ENCODE measurements around the gene FBH1. TPM values are rescaled to one million over a fixed set of nuclear protein-coding genes. Genes with fewer than 3 reads are reported as not detected.

FBH1 gene
- total and polyA plus RNA-seq, 10 of the 15 experiments (the other 5 are each of a cell fraction or from before 2014, with no cell fraction given) = 6.1 to 67.6 (median 47.2) TPM

DNA sequence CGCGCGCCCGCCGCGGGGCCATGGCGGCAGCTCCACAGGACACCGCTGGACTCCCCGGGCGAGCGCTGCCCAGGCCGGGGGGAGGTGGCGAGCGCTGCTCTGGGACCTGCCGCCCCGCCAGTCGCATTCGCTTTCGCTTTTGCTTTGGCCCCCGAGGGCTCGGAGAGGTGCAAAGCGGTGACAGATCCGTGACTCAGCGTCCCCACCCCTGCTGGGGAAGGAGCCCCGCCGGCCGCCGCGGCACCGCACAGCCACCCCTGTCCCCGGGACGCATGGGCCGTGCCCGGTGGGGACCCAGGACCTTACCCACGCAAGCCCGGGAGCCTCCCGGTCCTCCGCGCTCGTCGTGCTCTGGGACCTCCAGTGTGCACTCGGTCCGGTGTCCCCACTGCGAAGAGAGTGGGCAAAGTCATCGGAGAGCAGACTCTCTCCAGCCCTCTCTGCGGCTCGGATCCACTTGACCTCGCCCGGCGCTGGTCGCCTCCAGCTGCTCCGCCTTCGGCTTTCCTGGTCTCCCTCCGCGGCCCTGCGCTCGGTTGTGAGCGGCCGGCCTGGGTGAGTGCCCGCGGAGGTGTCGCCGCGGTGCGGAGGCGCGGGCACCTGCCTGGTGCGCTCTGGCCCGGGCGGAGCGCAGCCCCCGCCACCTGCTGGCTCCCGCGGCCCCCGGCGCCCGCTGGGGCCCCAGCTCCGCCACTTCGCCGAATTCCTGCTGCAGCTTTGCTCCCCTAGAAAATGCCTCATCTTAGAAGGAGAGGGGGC is 87.6 kb downstream of the FBH1 start, which contains the start of gene IL15RA (continued):
- TF ChIP-seq, protein P1, sequence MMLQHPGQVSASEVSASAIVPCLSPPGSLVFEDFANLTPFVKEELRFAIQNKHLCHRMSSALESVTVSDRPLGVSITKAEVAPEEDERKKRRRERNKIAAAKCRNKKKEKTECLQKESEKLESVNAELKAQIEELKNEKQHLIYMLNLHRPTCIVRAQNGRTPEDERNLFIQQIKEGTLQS (IDR thresholded peaks at IDR 0.05; ENCODE audit: borderline replicate concordance, extremely low read depth, low read depth, low read length) = no peak
- TF ChIP-seq POU2F2 (IDR thresholded peaks at IDR 0.05; ENCODE audit: borderline replicate concordance, low read depth, low read length) (no peak), EGR1 (IDR thresholded peaks at IDR 0.05; ENCODE audit: borderline replicate concordance in 1 of 2, low read depth in 2 of 2, low read length in 2 of 2) (no peak; a peak in 1 of 3 replicates), NR2C2 (IDR thresholded peaks at IDR 0.05; ENCODE audit: borderline replicate concordance, control insufficient read depth, insufficient read length, low read depth) (no peak), ZNF24 (IDR thresholded peaks at IDR 0.05) (no peak), MEF2B (IDR thresholded peaks at IDR 0.05; ENCODE audit: partially characterized antibody, poor library complexity, severe bottlenecking) (no peak), ZSCAN29 (IDR thresholded peaks at IDR 0.05) (no peak), NR2C1 (IDR thresholded peaks at IDR 0.05) (0 out of 2 replicates have a peak, but pooled peaks have one; percentile 0), SUPT20H (IDR thresholded peaks at IDR 0.05; ENCODE audit: borderline replicate concordance, control insufficient read depth, low read depth, low read length) (no peak), PML (IDR thresholded peaks at IDR 0.05; ENCODE audit: low read length) (no peak; the same call in 1 of the 2 replicates), ZNF207 (IDR thresholded peaks at IDR 0.05; ENCODE audit: borderline replicate concordance) (no peak), CHD2 (IDR thresholded peaks at IDR 0.05; ENCODE audit: borderline replicate concordance, low read depth, low read length) (no peak), NR2F1 (conservative IDR thresholded peaks at IDR 0.05) (no peak), NFYB (IDR thresholded peaks at IDR 0.05; ENCODE audit: insufficient read depth, low read depth, low read length) (no peak), EED (IDR thresholded peaks at IDR 0.05; ENCODE audit: low read depth) (no peak; the same call in 1 of the 2 replicates)
- TF ChIP-seq, protein P2, sequence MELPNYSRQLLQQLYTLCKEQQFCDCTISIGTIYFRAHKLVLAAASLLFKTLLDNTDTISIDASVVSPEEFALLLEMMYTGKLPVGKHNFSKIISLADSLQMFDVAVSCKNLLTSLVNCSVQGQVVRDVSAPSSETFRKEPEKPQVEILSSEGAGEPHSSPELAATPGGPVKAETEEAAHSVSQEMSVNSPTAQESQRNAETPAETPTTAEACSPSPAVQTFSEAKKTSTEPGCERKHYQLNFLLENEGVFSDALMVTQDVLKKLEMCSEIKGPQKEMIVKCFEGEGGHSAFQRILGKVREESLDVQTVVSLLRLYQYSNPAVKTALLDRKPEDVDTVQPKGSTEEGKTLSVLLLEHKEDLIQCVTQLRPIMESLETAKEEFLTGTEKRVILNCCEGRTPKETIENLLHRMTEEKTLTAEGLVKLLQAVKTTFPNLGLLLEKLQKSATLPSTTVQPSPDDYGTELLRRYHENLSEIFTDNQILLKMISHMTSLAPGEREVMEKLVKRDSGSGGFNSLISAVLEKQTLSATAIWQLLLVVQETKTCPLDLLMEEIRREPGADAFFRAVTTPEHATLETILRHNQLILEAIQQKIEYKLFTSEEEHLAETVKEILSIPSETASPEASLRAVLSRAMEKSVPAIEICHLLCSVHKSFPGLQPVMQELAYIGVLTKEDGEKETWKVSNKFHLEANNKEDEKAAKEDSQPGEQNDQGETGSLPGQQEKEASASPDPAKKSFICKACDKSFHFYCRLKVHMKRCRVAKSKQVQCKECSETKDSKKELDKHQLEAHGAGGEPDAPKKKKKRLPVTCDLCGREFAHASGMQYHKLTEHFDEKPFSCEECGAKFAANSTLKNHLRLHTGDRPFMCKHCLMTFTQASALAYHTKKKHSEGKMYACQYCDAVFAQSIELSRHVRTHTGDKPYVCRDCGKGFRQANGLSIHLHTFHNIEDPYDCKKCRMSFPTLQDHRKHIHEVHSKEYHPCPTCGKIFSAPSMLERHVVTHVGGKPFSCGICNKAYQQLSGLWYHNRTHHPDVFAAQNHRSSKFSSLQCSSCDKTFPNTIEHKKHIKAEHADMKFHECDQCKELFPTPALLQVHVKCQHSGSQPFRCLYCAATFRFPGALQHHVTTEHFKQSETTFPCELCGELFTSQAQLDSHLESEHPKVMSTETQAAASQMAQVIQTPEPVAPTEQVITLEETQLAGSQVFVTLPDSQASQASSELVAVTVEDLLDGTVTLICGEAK (IDR thresholded peaks at IDR 0.05; ENCODE audit: borderline replicate concordance) = no peak
- TF ChIP-seq, protein P3, sequence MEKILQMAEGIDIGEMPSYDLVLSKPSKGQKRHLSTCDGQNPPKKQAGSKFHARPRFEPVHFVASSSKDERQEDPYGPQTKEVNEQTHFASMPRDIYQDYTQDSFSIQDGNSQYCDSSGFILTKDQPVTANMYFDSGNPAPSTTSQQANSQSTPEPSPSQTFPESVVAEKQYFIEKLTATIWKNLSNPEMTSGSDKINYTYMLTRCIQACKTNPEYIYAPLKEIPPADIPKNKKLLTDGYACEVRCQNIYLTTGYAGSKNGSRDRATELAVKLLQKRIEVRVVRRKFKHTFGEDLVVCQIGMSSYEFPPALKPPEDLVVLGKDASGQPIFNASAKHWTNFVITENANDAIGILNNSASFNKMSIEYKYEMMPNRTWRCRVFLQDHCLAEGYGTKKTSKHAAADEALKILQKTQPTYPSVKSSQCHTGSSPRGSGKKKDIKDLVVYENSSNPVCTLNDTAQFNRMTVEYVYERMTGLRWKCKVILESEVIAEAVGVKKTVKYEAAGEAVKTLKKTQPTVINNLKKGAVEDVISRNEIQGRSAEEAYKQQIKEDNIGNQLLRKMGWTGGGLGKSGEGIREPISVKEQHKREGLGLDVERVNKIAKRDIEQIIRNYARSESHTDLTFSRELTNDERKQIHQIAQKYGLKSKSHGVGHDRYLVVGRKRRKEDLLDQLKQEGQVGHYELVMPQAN (conservative IDR thresholded peaks at IDR 0.05) = 0 out of 2 replicates have a peak, but pooled peaks have one; percentile 48
- TF ChIP-seq, protein P4, sequence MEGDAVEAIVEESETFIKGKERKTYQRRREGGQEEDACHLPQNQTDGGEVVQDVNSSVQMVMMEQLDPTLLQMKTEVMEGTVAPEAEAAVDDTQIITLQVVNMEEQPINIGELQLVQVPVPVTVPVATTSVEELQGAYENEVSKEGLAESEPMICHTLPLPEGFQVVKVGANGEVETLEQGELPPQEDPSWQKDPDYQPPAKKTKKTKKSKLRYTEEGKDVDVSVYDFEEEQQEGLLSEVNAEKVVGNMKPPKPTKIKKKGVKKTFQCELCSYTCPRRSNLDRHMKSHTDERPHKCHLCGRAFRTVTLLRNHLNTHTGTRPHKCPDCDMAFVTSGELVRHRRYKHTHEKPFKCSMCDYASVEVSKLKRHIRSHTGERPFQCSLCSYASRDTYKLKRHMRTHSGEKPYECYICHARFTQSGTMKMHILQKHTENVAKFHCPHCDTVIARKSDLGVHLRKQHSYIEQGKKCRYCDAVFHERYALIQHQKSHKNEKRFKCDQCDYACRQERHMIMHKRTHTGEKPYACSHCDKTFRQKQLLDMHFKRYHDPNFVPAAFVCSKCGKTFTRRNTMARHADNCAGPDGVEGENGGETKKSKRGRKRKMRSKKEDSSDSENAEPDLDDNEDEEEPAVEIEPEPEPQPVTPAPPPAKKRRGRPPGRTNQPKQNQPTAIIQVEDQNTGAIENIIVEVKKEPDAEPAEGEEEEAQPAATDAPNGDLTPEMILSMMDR (IDR thresholded peaks at IDR 0.05 in 2 of 3, conservative IDR thresholded peaks at IDR 0.05 in 1 of 3; ENCODE audit: control insufficient read depth in 2 of 3, extremely low read depth in 1 of 3, insufficient read depth in 1 of 3, low read depth in 3 of 3, low read length in 3 of 3) = peak; percentile 22 to 54 (median 30); a peak in 5 of 6 replicates

Data from GM12878 (cell line).